GM21576 (cell line): ENCODE data around the gene RFT1.
A peak's percentile ranks its signal among the peaks of the same experiment; 100 is the strongest.
"Not testable (repeated sequence)": the region's sequence is repeated elsewhere in the genome, so short reads cannot be mapped to it uniquely, and the experiment has no call there.

Experiments used
- ATAC-seq: cut with Tn5 transposase; IDR thresholded peaks from one replicate; pipeline ENCODE4 v1.9.1; 2021; ENCODE audit warnings: mild to moderate bottlenecking, moderate library complexity; ENCODE audit not compliant: unreplicated experiment

RFT1 gene

DNA sequence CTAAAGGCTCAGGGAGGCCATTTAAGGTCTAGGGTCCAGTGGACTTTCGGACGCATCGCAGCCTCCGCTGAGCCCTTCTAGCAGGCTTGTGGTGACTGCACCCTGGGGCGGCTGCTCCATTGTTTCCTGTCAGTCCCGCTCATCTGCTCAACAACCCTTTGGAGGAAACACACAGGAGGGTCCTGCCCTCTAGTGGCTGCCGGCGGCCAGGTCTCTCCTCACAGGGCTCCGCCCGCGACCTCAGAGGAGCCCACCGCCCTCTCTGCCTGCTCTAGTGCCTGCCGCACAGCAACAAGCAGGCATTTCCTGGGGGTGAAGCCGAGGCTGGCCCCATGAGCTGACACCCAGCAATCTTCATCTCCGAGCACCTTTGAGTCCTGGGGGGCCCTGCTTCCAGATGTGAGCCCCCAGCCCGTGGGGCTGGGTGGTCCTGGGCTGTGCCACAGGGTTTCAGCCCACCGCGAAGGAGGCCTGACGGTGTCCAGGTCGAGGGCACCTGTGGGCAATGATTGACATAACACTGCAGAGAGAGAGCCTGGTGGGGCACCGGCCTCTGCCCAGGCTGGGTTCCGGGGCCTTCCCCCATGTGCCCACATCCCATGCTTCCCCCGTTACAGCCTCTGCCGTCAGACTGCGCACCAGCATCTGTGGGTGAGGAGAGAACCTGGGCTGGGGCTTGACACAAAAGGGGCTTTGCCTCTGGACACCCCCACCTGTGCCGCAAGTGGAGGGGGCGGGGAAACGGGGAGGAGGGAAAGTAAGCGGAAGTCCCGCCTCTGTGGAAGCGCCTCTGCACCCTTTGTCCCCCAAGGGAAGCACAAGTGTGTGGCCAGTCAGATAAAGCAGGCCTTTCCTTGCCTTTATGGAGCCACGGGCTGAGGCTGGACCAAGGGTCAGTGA is 57.3 kb downstream of the RFT1 start:
- ATAC-seq, result peak; percentile 68

DNA sequence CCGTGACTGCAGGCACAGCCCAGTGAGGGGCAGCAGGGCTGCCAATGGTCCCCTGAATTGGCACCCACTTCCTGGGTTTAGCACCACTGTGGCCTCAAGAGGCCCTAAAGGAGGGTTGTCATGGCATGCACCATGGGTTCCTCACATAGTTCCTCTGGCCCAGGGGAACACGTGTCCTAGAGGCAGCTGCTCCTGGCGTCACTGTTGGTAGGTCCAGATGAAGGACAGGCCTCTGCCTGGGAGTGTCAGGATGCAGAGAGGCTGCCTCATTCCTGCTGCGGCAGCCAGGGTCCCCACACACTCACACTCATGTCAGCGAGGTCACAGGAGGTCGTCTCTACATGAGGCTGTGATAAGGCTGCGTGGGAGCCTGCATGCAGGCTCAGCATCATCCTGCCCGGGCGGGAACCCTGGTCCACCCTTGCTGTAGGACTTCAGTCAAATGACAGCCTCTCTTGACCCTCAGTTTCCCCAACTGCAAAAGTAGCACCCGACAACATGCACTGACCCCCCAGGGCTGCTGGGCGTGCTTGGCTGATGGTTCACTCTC is 58.3 kb downstream of the RFT1 start:
- ATAC-seq, result no peak

- ATAC-seq, result no peak
Observed at GRCh38 chr3:53069422-53070068, 60.7 kb downstream of the RFT1 start.

DNA sequence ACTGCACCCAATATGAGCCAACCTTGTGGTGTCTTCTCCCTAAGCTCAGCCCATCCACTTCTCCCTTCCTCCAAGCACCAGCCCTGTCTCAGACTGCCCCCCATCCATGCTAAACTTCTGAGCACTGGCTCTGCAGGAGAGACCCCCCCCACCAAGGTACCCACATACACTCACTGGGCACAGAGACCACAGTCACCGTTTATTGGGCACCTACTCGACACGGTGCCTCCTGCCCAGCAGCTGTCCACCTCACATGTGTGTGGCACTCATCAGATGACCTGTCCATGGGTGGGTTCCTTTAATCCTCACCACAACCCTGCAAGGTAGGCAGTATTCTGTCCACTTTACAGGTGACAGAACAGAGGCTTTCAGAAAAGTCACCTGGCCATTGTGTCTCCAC is 62.1 kb downstream of the RFT1 start:
- ATAC-seq, result no peak

GRCh38 chr3:53067567-53067966 is 62.7 kb downstream of the RFT1 start:
- ATAC-seq, result no peak

- ATAC-seq, result no peak
Observed at GRCh38 chr3:53065841-53066480, 64.3 kb downstream of the RFT1 start.

GRCh38 chr3:53062905-53063304 is 67.3 kb downstream of the RFT1 start:
- no peak for ATAC-seq

DNA sequence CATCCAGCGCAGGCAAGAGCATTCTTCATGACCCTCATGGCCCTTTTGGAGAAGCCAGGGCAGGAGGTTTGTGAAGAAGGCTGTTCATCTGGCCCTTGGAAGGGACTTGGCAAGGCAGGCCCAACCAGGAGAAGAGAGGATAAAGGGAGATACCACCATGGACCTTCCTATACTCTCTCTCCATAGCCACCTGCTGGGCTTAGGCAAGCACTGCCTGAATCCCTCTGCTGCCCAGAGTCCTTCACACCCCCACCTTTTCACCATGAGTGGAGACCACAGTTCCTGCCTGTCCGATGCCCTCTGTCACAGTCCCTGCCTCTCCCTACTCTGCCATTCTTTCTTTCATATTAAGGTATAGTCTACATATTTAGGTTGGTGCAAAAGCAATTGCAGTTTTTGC is 73.8 kb downstream of the RFT1 start:
- ATAC-seq, result no peak

DNA sequence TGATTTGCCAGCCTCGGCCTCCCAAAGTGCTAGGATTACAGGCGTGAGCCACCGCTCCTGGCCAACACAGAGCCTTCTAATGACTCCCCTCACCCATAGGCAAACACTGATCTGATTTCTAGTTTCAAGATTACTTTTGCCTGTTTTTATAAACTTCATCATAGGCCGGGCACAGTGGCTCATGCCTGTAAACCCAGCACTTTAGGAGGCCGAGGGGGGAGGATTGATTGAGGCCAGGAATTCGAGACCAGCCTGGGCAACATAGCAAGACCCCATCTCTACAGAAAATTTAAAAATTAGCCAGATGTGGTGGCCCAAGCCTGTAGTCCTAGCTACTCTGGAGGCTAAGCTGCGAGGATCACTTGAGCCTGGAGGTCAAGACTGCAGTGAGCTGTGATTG is 76.0 kb downstream of the RFT1 start:
- ATAC-seq, result not testable (repeated sequence)

DNA sequence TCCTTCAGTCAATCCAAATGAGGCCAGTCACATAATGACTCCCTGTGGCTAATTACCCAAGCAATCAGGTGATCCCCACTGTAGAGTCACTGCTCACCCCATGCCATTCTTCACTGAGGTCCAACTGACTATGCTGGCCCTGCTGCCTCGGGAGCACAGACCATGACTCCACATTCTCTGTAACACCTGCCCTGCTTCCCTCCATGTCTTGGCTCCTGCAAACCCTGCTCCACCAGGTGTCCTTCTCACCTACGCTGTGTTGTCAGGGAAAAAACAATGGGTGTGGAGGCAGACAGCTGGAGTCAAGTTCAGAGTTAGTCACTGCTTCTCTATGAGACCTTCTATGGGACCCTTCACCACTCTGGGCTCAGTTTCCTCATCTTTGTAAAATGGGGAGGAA is 78.3 kb downstream of the RFT1 start:
- no peak for ATAC-seq

DNA sequence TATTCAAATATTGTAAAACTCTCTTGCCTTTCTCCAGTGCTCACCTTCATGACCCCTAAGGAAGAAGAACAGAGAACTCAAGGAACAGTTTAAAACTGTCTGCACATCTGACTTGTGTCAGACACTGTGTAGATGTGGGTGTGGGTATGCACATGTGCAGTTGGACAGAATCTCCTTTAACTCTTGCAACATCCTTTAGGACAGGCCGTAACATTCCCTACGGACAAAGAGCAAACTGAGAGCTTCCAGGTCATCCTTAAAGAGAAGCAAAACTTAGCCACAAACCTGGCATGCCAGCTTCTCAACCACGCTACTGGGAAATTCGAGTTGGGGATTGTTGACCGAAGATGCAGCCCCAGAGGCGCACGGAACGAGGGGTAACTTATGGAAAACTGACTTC is 80.2 kb downstream of the RFT1 start:
- ATAC-seq, result no peak

DNA sequence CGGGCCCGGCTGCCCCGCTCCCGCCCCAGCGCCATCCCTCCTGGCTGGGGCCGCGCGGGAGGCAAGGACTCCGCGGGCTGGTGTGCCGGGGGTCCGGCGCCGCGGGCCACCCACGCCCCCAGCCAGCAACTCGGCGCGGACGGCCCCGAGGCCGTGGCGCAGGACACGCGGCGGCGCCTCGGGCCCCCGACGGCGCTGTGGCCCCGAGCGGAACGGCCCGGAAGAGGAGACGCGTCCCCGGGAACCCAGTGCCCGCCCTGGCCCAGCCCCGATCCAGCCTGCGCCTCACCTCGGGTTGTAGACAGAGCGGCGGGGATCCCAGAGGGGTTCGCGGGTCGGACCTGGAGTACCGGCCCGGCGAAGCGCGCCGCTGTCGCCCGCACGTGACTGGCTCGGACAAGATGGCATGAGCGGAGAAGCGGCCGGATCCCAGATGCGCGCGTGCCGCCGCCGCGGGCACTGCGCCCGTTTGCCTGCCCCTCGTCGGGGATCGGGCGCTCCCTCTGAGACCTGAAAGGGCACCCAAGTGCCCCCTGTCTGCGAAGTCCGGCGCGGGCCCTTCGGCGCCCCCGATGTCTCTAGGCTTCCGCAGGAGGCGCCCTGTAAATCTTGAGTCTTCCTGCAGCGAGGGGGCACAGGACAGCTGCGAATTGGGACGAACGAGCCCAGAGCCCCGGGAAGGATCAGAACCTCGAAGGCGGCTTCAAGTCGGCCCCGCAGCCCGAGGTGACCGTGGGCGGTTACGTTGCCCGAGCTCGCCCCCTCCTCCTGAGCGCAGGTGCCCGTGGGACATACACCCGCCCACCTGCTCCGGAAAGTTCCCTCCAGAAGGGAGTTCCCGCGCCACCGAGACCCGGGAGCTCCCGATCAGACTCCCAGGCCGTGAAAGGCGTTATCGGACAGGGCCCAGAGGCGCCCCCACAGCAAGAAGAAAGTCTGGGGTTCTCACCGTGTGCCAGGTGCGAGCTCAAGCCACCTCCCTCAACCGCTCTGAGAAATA is 83.8 kb downstream of the RFT1 start:
- ATAC-seq, result peak; percentile 46

- peak; percentile 31 for ATAC-seq
Observed at GRCh38 chr3:53045518-53046170, 84.6 kb downstream of the RFT1 start, which contains the start of gene SFMBT1. Gene SFMBT1 (minus strand): TSS chr3:53046073. CDS start chr3:52969128, 76,945 bp downstream.

- peak; percentile 20 for ATAC-seq
Observed at GRCh38 chr3:53044711-53045517, 85.3 kb downstream of the RFT1 start.

DNA sequence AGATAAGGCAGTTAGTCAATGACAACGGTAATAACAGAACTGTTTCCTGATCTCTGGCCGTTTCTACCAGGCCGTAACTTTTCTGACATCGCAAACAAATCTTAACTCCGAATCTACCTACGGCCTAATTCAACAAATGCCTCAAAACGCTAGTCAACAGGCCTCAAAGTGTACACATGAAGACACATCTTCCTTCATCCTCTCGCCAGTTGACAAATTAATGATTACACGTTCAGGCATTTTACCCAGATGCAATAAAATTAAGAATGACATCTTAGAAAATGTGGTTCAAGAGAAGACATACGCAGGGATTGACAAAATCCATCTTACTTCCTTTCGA is 85.9 kb downstream of the RFT1 start:
- no peak for ATAC-seq

DNA sequence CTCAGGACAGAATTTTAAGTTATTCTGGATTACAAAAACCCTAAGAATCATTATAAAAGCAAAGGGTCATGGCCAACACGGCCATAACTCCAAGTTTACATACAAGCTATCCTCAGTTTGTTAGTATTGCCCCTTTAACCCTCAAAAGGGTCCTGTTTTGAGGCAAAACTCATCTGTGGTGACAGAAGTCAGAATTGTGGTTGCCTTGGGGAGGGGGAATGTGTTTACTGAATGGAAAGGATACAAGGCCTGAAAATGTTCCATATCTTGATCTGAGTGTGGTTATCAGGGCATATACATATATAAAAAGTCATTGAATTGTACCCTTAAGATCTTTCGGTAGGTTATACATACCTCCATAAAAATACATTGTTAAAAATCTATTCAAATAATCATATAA is 86.5 kb downstream of the RFT1 start:
- ATAC-seq, result no peak

DNA sequence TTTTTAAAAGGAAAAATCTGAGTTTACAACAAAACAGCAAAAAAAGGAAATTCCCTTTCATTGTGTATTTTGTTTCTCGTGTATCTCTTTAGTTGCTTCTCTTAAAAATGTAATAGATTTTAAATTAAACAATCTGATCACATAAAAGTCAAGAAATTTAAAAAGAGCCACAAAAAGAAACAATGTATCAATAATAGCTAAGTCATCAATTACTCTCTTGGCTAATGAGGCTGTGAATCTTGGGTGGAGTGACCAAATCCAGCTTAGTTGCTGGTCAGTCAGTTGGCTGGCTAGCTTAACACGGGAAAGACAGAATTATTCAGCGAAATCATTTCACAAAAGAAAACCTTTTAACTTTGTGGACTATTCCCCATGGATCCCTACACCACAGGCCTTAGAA is 87.6 kb downstream of the RFT1 start:
- no peak for ATAC-seq

- ATAC-seq, result no peak
Observed at GRCh38 chr3:53040351-53040820, 89.8 kb downstream of the RFT1 start.

DNA sequence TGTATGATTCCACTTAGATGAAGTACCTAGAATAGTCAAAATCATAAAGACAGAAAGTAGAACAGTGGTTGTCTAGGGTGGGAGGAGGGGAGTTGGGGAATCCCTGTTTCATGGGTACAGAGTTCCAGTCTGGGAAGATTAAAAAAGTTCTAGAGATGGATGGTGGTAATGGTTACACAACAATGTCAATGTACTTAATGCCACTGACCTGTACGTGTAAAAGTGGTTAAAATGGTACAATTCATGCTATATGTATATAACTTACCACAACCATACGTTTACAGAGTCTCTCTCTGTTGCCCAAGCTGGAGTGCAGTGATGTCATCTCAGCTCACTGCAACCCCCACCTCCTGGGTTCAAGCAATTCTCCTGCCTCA is 90.9 kb downstream of the RFT1 start:
- ATAC-seq, result no peak
